ENCODE measurements around the gene ACSS2.

- TF ChIP-seq CTCF (IDR thresholded peaks at IDR 0.05) (no peak), REST (IDR thresholded peaks at IDR 0.05; ENCODE audit: insufficient read depth in 1 of 2, low read depth in 2 of 2, low read length in 1 of 2) (no peak), POLR2AphosphoS5 (IDR thresholded peaks at IDR 0.05; ENCODE audit: low read depth, low read length) (no peak), SIN3A (IDR thresholded peaks at IDR 0.05; ENCODE audit: borderline replicate concordance, insufficient read depth, low read depth, low read length) (no peak), TCF7L2 (IDR thresholded peaks at IDR 0.05; ENCODE audit: low read depth, low read length) (no peak)
Observed at GRCh38 chr20:34859367-34859766, 17.0 kb upstream of the ACSS2 start.
